Measurements from ENCODE around the gene C1orf21. TPM values are rescaled to one million over a fixed set of nuclear protein-coding genes. Genes with fewer than 3 reads are reported as not detected.

C1orf21 gene
- total RNA-seq, 1 donor from 2014 or later, result 4.1 TPM

- H3K9me3 Mint-ChIP-seq, result no peaks in the 10 kb centered on the region
- no peak overlapping the region for H3K4me3 Mint-ChIP-seq
- no peaks in the 10 kb centered on the region for H3K4me1 Mint-ChIP-seq (ENCODE audit: low read depth)
- intact Hi-C loops (cut with micrococcal nuclease), result no loop called here
- H3K27ac Mint-ChIP-seq, result no peak overlapping the region
- H3K27me3 Mint-ChIP-seq (ENCODE audit: insufficient read depth), result no peaks in the 10 kb centered on the region
- no peaks in the 10 kb centered on the region for H3K36me3 Mint-ChIP-seq (ENCODE audit: low read depth)
- no peak for DNase-seq (ENCODE audit: low spot score)
Observed at GRCh38 chr1:184576822-184577221, 190.0 kb downstream of the C1orf21 start.

- no peak overlapping the region for H3K27ac Mint-ChIP-seq
- DNase-seq (ENCODE audit: low spot score), result no peak
- no peaks in the 10 kb centered on the region for H3K9me3 Mint-ChIP-seq
- H3K27me3 Mint-ChIP-seq (ENCODE audit: insufficient read depth), result no peaks in the 10 kb centered on the region
- H3K4me3 Mint-ChIP-seq, result no peak overlapping the region
- intact Hi-C loops (cut with micrococcal nuclease), result no loop called here
- no peaks in the 10 kb centered on the region for H3K4me1 Mint-ChIP-seq (ENCODE audit: low read depth)
- no peaks in the 10 kb centered on the region for H3K36me3 Mint-ChIP-seq (ENCODE audit: low read depth)
Observed at GRCh38 chr1:184577319-184577718, 190.5 kb downstream of the C1orf21 start.

GRCh38 chr1:184582411-184582810 lies 195.6 kb downstream of the C1orf21 start:
- Mint-ChIP-seq H3K9me3 (no peaks in the 10 kb centered on the region), H3K4me1 (ENCODE audit: low read depth) (no peaks in the 10 kb centered on the region), H3K36me3 (ENCODE audit: low read depth) (no peaks in the 10 kb centered on the region), H3K27me3 (ENCODE audit: insufficient read depth) (no peaks in the 10 kb centered on the region), H3K4me3 (no peak overlapping the region), H3K27ac (no peak overlapping the region)
- intact Hi-C loops (cut with micrococcal nuclease), result no loop called here
- DNase-seq (ENCODE audit: low spot score), result no peak

- H3K27me3 Mint-ChIP-seq (ENCODE audit: insufficient read depth), result no peaks in the 10 kb centered on the region
- H3K36me3 Mint-ChIP-seq (ENCODE audit: low read depth), result no peaks in the 10 kb centered on the region
- no peaks in the 10 kb centered on the region for H3K4me1 Mint-ChIP-seq (ENCODE audit: low read depth)
- no peaks in the 10 kb centered on the region for H3K9me3 Mint-ChIP-seq
- H3K27ac Mint-ChIP-seq, result no peak overlapping the region
- intact Hi-C loops (cut with micrococcal nuclease), result no loop called here
- no peak for DNase-seq (ENCODE audit: low spot score)
- no peak overlapping the region for H3K4me3 Mint-ChIP-seq
Observed at GRCh38 chr1:184583849-184584248, 197.0 kb downstream of the C1orf21 start.

GRCh38 chr1:184588701-184589100 lies 201.9 kb downstream of the C1orf21 start:
- DNase-seq (ENCODE audit: low spot score), result no peak
- Mint-ChIP-seq H3K4me3 (no peak overlapping the region), H3K4me1 (ENCODE audit: low read depth) (no peaks in the 10 kb centered on the region), H3K27ac (no peak overlapping the region), H3K36me3 (ENCODE audit: low read depth) (no peaks in the 10 kb centered on the region), H3K9me3 (no peaks in the 10 kb centered on the region), H3K27me3 (ENCODE audit: insufficient read depth) (no peaks in the 10 kb centered on the region)
- intact Hi-C loops (cut with micrococcal nuclease), result no loop called here

- Mint-ChIP-seq H3K4me1 (ENCODE audit: low read depth) (no peaks in the 10 kb centered on the region), H3K27me3 (ENCODE audit: insufficient read depth) (no peaks in the 10 kb centered on the region)
- intact Hi-C loops (cut with micrococcal nuclease), result no loop called here
Observed at GRCh38 chr1:184590163-184590750, 203.4 kb downstream of the C1orf21 start.

GRCh38 chr1:184593597-184593996 lies 206.8 kb downstream of the C1orf21 start:
- no peaks in the 10 kb centered on the region for H3K9me3 Mint-ChIP-seq
- H3K4me1 Mint-ChIP-seq (ENCODE audit: low read depth), result no peaks in the 10 kb centered on the region
- H3K36me3 Mint-ChIP-seq (ENCODE audit: low read depth), result no peaks in the 10 kb centered on the region
- no peak overlapping the region for H3K27ac Mint-ChIP-seq
- intact Hi-C loops (cut with micrococcal nuclease), result no loop called here
- H3K27me3 Mint-ChIP-seq (ENCODE audit: insufficient read depth), result no peaks in the 10 kb centered on the region
- no peak for DNase-seq (ENCODE audit: low spot score)
- no peak overlapping the region for H3K4me3 Mint-ChIP-seq

More at GRCh38 chr1:184590163-184590750, 203.4 kb downstream of the C1orf21 start:
- no peaks in the 10 kb centered on the region for H3K36me3 Mint-ChIP-seq (ENCODE audit: low read depth)
- no peak for DNase-seq (ENCODE audit: low spot score)
- no peak overlapping the region for H3K27ac Mint-ChIP-seq
- H3K9me3 Mint-ChIP-seq, result no peaks in the 10 kb centered on the region
- H3K4me3 Mint-ChIP-seq, result no peak overlapping the region

- DNase-seq (ENCODE audit: low spot score), result no peak
- Mint-ChIP-seq H3K9me3 (no peaks in the 10 kb centered on the region), H3K36me3 (ENCODE audit: low read depth) (no peaks in the 10 kb centered on the region), H3K27me3 (ENCODE audit: insufficient read depth) (no peaks in the 10 kb centered on the region), H3K4me1 (ENCODE audit: low read depth) (no peaks in the 10 kb centered on the region), H3K27ac (no peak overlapping the region), H3K4me3 (no peak overlapping the region)
- intact Hi-C loops (cut with micrococcal nuclease), result no loop called here
Observed at GRCh38 chr1:184595596-184595995, 208.8 kb downstream of the C1orf21 start.

GRCh38 chr1:184596950-184597645 lies 210.3 kb downstream of the C1orf21 start:
- no peak for DNase-seq (ENCODE audit: low spot score)
- Mint-ChIP-seq H3K9me3 (no peaks in the 10 kb centered on the region), H3K4me3 (no peak overlapping the region), H3K4me1 (ENCODE audit: low read depth) (no peaks in the 10 kb centered on the region), H3K27ac (no peak overlapping the region), H3K27me3 (ENCODE audit: insufficient read depth) (no peaks in the 10 kb centered on the region), H3K36me3 (ENCODE audit: low read depth) (no peaks in the 10 kb centered on the region)
- intact Hi-C loops (cut with micrococcal nuclease), result no loop called here

- no peak for DNase-seq (ENCODE audit: low spot score)
- H3K27me3 Mint-ChIP-seq (ENCODE audit: insufficient read depth), result no peaks in the 10 kb centered on the region
- no peak overlapping the region for H3K27ac Mint-ChIP-seq
- no peaks in the 10 kb centered on the region for H3K36me3 Mint-ChIP-seq (ENCODE audit: low read depth)
- H3K4me3 Mint-ChIP-seq, result no peak overlapping the region
- no peaks in the 10 kb centered on the region for H3K4me1 Mint-ChIP-seq (ENCODE audit: low read depth)
- H3K9me3 Mint-ChIP-seq, result no peaks in the 10 kb centered on the region
- intact Hi-C loops (cut with micrococcal nuclease), result no loop called here
Observed at GRCh38 chr1:184597650-184598357, 211.0 kb downstream of the C1orf21 start.

- H3K4me3 Mint-ChIP-seq, result no peak overlapping the region
- no peak overlapping the region for H3K27ac Mint-ChIP-seq
- H3K36me3 Mint-ChIP-seq (ENCODE audit: low read depth), result no peaks in the 10 kb centered on the region
- intact Hi-C loops (cut with micrococcal nuclease), result no loop called here
- no peaks in the 10 kb centered on the region for H3K27me3 Mint-ChIP-seq (ENCODE audit: insufficient read depth)
- no peaks in the 10 kb centered on the region for H3K4me1 Mint-ChIP-seq (ENCODE audit: low read depth)
- DNase-seq (ENCODE audit: low spot score), result no peak
- no peaks in the 10 kb centered on the region for H3K9me3 Mint-ChIP-seq
Observed at GRCh38 chr1:184598403-184599193, 211.8 kb downstream of the C1orf21 start.

- intact Hi-C loops (cut with micrococcal nuclease), result no loop called here
- Mint-ChIP-seq H3K9me3 (no peaks in the 10 kb centered on the region), H3K27ac (no peak overlapping the region)
Observed at GRCh38 chr1:184604152-184604900, 217.5 kb downstream of the C1orf21 start.

More at GRCh38 chr1:184604152-184604900, 217.5 kb downstream of the C1orf21 start:
- Mint-ChIP-seq H3K36me3 (ENCODE audit: low read depth) (no peaks in the 10 kb centered on the region), H3K4me3 (no peak overlapping the region), H3K27me3 (ENCODE audit: insufficient read depth) (peaks cover 1% of the 10 kb centered on the region), H3K4me1 (ENCODE audit: low read depth) (no peaks in the 10 kb centered on the region)
- no peak for DNase-seq (ENCODE audit: low spot score)
